ENCODE data around the gene ITGA6.

Gene ITGA6

GRCh38 chr2:172416447-172417058 lies 10.8 kb upstream of the ITGA6 start:
- DNase-seq (ENCODE audit: low read depth, low spot score), result no peak

GRCh38 chr2:172420216-172420615 lies 7.2 kb upstream of the ITGA6 start:
- DNase-seq (ENCODE audit: low read depth, low spot score), result no peak

- no peak for DNase-seq (ENCODE audit: low read depth, low spot score)
These were observed 4.2 kb upstream of the ITGA6 start for GRCh38 chr2:172423160-172423559.

- no peak for DNase-seq (ENCODE audit: low read depth, low spot score)
These were observed 2.0 kb upstream of the ITGA6 start for GRCh38 chr2:172425336-172425735.

GRCh38 chr2:172426635-172427255 lies 641 bp upstream of the ITGA6 start:
- no peak for DNase-seq (ENCODE audit: low read depth, low spot score)

- DNase-seq (ENCODE audit: low read depth, low spot score), result no peak
These were observed 825 bp downstream of the ITGA6 start for GRCh38 chr2:172427990-172428831.

GRCh38 chr2:172428832-172429210 lies 1.4 kb downstream of the ITGA6 start:
- DNase-seq (ENCODE audit: low read depth, low spot score), result no peak

- no peak for DNase-seq (ENCODE audit: low read depth, low spot score)
These were observed 2.0 kb downstream of the ITGA6 start for GRCh38 chr2:172429301-172429968.

- DNase-seq (ENCODE audit: low read depth, low spot score), result no peak
These were observed 2.6 kb downstream of the ITGA6 start for GRCh38 chr2:172430027-172430426.

- no peak for DNase-seq (ENCODE audit: low read depth, low spot score)
These were observed 3.3 kb downstream of the ITGA6 start for GRCh38 chr2:172430678-172431077.

GRCh38 chr2:172431463-172431862 lies 4.1 kb downstream of the ITGA6 start:
- no peak for DNase-seq (ENCODE audit: low read depth, low spot score)

GRCh38 chr2:172431993-172432392 lies 4.6 kb downstream of the ITGA6 start:
- DNase-seq (ENCODE audit: low read depth, low spot score), result no peak

- no peak for DNase-seq (ENCODE audit: low read depth, low spot score)
These were observed 5.8 kb downstream of the ITGA6 start for GRCh38 chr2:172433144-172433543.

GRCh38 chr2:172434821-172435605 lies 7.6 kb downstream of the ITGA6 start:
- no peak for DNase-seq (ENCODE audit: low read depth, low spot score)

GRCh38 chr2:172435606-172435911 lies 8.2 kb downstream of the ITGA6 start:
- DNase-seq (ENCODE audit: low read depth, low spot score), result no peak

- no peak for DNase-seq (ENCODE audit: low read depth, low spot score)
These were observed 9.5 kb downstream of the ITGA6 start for GRCh38 chr2:172436889-172437288.

- DNase-seq (ENCODE audit: low read depth, low spot score), result no peak
These were observed 10.3 kb downstream of the ITGA6 start for GRCh38 chr2:172437419-172438341.

GRCh38 chr2:172438741-172439508 lies 11.5 kb downstream of the ITGA6 start:
- no peak for DNase-seq (ENCODE audit: low read depth, low spot score)

GRCh38 chr2:172439509-172439860 lies 12.1 kb downstream of the ITGA6 start:
- DNase-seq (ENCODE audit: low read depth, low spot score), result no peak

- no peak for DNase-seq (ENCODE audit: low read depth, low spot score)
These were observed 12.5 kb downstream of the ITGA6 start for GRCh38 chr2:172439911-172440310.

Measured in activated CD4-positive, CD25-positive, alpha-beta regulatory T cell treated with anti-CD3 and anti-CD28 coated beads, Interleukin-2, amount 50 U/mL, for 16 hours (primary cell).